NB4 (cell line): ENCODE results near the gene IL18RAP.
A peak's percentile ranks its signal among the peaks of the same experiment; 100 is the strongest.

Source experiments
- MYC ChIP-seq: IDR thresholded peaks from 2 replicates; pipeline ENCODE4 v1.6.1; 2011; ENCODE audit warnings: low read depth, low read length
- POLR2A ChIP-seq: IDR thresholded peaks from 2 replicates; pipeline ENCODE4 v1.6.1; 2011; ENCODE audit warnings: mild to moderate bottlenecking; ENCODE audit not compliant: insufficient read length; ENCODE audit errors: extremely low read depth
- TF ChIP-seq, protein P1 (sequence below): IDR thresholded peaks from one replicate; pipeline ENCODE4 v1.5.1; 2012; ENCODE audit warnings: low read depth, low read length
- TF ChIP-seq, protein P2 (sequence below): IDR thresholded peaks from 2 replicates; pipeline ENCODE4 v1.6.1; 2011; ENCODE audit warnings: low read depth, low read length

DNA sequence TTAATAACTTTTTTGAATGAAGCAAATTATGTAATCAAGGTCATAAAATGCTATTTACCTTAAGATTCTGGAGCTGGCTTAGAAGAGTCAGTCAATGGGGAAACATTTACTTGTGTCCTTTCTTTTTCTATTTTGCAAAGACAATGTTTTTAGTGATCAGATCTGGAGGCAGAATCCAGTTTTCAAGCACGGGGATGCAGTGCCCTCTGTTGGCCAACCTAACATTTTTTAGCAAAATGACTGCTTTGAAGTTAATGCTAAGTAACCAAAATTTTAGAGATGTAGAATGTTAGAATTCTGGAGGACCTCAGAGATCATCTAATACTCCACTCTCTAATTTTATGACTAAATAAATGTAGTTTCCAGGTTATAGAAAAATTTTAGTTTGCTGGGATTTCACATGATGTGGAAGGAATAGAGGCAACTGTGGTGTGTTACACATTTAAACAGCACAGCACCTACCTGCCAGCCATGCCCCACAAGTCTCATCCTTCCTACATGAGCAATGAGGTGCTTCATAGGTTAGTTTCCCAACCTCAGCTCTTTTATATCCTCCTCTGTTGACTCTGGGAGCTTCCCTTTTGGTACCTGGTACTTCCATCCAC is 26.5 kb downstream of the IL18RAP start:
- TF ChIP-seq, protein P1, sequence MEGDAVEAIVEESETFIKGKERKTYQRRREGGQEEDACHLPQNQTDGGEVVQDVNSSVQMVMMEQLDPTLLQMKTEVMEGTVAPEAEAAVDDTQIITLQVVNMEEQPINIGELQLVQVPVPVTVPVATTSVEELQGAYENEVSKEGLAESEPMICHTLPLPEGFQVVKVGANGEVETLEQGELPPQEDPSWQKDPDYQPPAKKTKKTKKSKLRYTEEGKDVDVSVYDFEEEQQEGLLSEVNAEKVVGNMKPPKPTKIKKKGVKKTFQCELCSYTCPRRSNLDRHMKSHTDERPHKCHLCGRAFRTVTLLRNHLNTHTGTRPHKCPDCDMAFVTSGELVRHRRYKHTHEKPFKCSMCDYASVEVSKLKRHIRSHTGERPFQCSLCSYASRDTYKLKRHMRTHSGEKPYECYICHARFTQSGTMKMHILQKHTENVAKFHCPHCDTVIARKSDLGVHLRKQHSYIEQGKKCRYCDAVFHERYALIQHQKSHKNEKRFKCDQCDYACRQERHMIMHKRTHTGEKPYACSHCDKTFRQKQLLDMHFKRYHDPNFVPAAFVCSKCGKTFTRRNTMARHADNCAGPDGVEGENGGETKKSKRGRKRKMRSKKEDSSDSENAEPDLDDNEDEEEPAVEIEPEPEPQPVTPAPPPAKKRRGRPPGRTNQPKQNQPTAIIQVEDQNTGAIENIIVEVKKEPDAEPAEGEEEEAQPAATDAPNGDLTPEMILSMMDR, result peak; percentile 69
- TF ChIP-seq, protein P2, sequence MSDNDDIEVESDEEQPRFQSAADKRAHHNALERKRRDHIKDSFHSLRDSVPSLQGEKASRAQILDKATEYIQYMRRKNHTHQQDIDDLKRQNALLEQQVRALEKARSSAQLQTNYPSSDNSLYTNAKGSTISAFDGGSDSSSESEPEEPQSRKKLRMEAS, result no peak
- no peak for TF ChIP-seq POLR2A
- no peak for TF ChIP-seq MYC
